H9 (cell line): ENCODE results near the gene ZBTB16. TPM values are rescaled to one million over a fixed set of nuclear protein-coding genes. Genes with fewer than 3 reads are reported as not detected.

Source experiments
- DNase-seq: peaks from one replicate; pipeline ENCODE4 v3.0.0-alpha.2; 2017
- H2AFZ ChIP-seq: one replicate; pipeline ENCODE4 v1.6.1; 2013; ENCODE audit warnings: mild to moderate bottlenecking, low read length, control low read depth, moderate library complexity
- H2AK5ac ChIP-seq: 2 replicates; pipeline ENCODE4 v1.6.1; 2013; ENCODE audit warnings: low read length, control low read depth, mixed read lengths; ENCODE audit not compliant: insufficient read length
- H2BK120ac ChIP-seq: one replicate; pipeline ENCODE4 v1.6.1; 2013; ENCODE audit warnings: low read depth, mild to moderate bottlenecking, low read length, control low read depth, inconsistent platforms; ENCODE audit not compliant: poor library complexity, severe bottlenecking
- H2BK12ac ChIP-seq: 2 replicates; pipeline ENCODE4 v1.6.1; 2013; ENCODE audit warnings: low read length, control low read depth, mixed read lengths, low read depth; ENCODE audit not compliant: insufficient read length
- H2BK15ac ChIP-seq: 2 replicates; pipeline ENCODE4 v1.6.1; 2013; ENCODE audit warnings: low read depth, low read length, control low read depth
- H2BK20ac ChIP-seq: one replicate; pipeline ENCODE4 v1.6.1; 2013; ENCODE audit warnings: low read depth, mild to moderate bottlenecking, low read length, control low read depth, inconsistent platforms; ENCODE audit not compliant: poor library complexity, severe bottlenecking
- H2BK5ac ChIP-seq: 2 replicates; pipeline ENCODE4 v1.6.1; 2013; ENCODE audit warnings: low read length, control low read depth, mixed read lengths; ENCODE audit not compliant: insufficient read length
- H3K14ac ChIP-seq: 2 replicates; pipeline ENCODE4 v1.6.1; 2013; ENCODE audit warnings: low read length, control low read depth; ENCODE audit not compliant: insufficient read depth
- H3K18ac ChIP-seq: 2 replicates; pipeline ENCODE4 v1.6.1; 2013; ENCODE audit warnings: low read depth, mild to moderate bottlenecking, mixed read lengths, low read length, control low read depth; ENCODE audit not compliant: insufficient read length
- H3K23ac ChIP-seq: 2 replicates; pipeline ENCODE4 v1.6.1; 2013; ENCODE audit warnings: low read length, control low read depth, mixed read lengths, low read depth; ENCODE audit not compliant: insufficient read length
- H3K23me2 ChIP-seq: 2 replicates; pipeline ENCODE4 v1.6.1; 2013; ENCODE audit warnings: low read depth, mild to moderate bottlenecking, mixed read lengths, low read length, control low read depth; ENCODE audit not compliant: insufficient read length, poor library complexity, severe bottlenecking
- H3K27ac ChIP-seq: 2 replicates; pipeline ENCODE4 v1.5.1; 2013; ENCODE audit warnings: low read length, control low read depth, mixed read lengths, low read depth; ENCODE audit not compliant: insufficient read length
- H3K27me3 ChIP-seq: 2 replicates; pipeline ENCODE4 v1.6.1; 2013; ENCODE audit warnings: low read length, control low read depth, inconsistent platforms; ENCODE audit not compliant: insufficient read depth
- H3K4ac ChIP-seq: 2 replicates; pipeline ENCODE4 v1.6.1; 2013; ENCODE audit warnings: low read depth, mild to moderate bottlenecking, control low read depth, inconsistent platforms, low read length, moderate library complexity
- H3K4me1 ChIP-seq: 2 replicates; pipeline ENCODE4 v1.6.1; 2013; ENCODE audit warnings: low read length, control low read depth, inconsistent platforms; ENCODE audit not compliant: insufficient read depth
- H3K4me2 ChIP-seq: 2 replicates; pipeline ENCODE4 v1.6.1; 2013; ENCODE audit warnings: low read length, control low read depth, mixed read lengths; ENCODE audit not compliant: insufficient read length, insufficient read depth
- H3K56ac ChIP-seq: 2 replicates; pipeline ENCODE4 v1.6.1; 2013; ENCODE audit warnings: low read depth, mild to moderate bottlenecking, mixed read lengths, low read length, control low read depth; ENCODE audit not compliant: insufficient read length
- H3K79me1 ChIP-seq: 2 replicates; pipeline ENCODE4 v1.6.1; 2013; ENCODE audit warnings: low read depth, mild to moderate bottlenecking, moderate library complexity, low read length, control low read depth, inconsistent platforms; ENCODE audit not compliant: insufficient read depth, poor library complexity, severe bottlenecking
- H3K79me2 ChIP-seq: 2 replicates; pipeline ENCODE4 v1.6.1; 2013; ENCODE audit warnings: low read length, control low read depth, inconsistent platforms; ENCODE audit not compliant: insufficient read depth
- H3K9ac ChIP-seq: 2 replicates; pipeline ENCODE4 v1.6.1; 2013; ENCODE audit warnings: low read length, control low read depth, mixed read lengths; ENCODE audit not compliant: insufficient read length; ENCODE audit errors: extremely low read depth
- H3K9me3 ChIP-seq: one replicate; pipeline ENCODE4 v1.6.1; 2013; ENCODE audit warnings: low read depth, low read length, inconsistent platforms; ENCODE audit not compliant: control insufficient read depth
- H3T11ph ChIP-seq: one replicate; pipeline ENCODE4 v1.6.1; 2013; ENCODE audit warnings: mild to moderate bottlenecking, low read length, control low read depth, inconsistent platforms
- H4K20me1 ChIP-seq: one replicate; pipeline ENCODE4 v1.6.1; 2013; ENCODE audit not compliant: control insufficient read depth, insufficient read length, insufficient read depth
- H4K5ac ChIP-seq: 2 replicates; pipeline ENCODE4 v1.6.1; 2013; ENCODE audit warnings: low read depth, mild to moderate bottlenecking, mixed read lengths, low read length, control low read depth; ENCODE audit not compliant: insufficient read length
- H4K8ac ChIP-seq: replicated peaks from 2 replicates; pipeline ENCODE4 v1.6.1; 2013; ENCODE audit warnings: low read length, control low read depth, mixed read lengths, low read depth; ENCODE audit not compliant: insufficient read length
- H4K91ac ChIP-seq: 2 replicates; pipeline ENCODE4 v1.6.1; 2013; ENCODE audit warnings: low read depth, mild to moderate bottlenecking, moderate library complexity, mixed read lengths, low read length, control low read depth; ENCODE audit not compliant: insufficient read length
- H3K27ac Mint-ChIP-seq, 3 experiments: 2 replicates in 2 of 3; 3 replicates in 1 of 3; pipeline ENCODE4 v1.8.0; 2020 to 2021; ENCODE audit warnings: mixed read lengths in 3 of 3, mild to moderate bottlenecking in 1 of 3, moderate library complexity in 1 of 3
- H3K27me3 Mint-ChIP-seq: 2 replicates; pipeline ENCODE4 v1.8.0; 2021; ENCODE audit warnings: low read depth, mild to moderate bottlenecking, moderate library complexity, mixed read lengths
- H3K36me3 Mint-ChIP-seq, 3 experiments: 2 replicates in 2 of 3; 3 replicates in 1 of 3; pipeline ENCODE4 v1.8.0; 2020 to 2021; ENCODE audit warnings: low read depth in 3 of 3, mixed read lengths in 3 of 3; ENCODE audit not compliant: insufficient read depth in 1 of 3
- H3K4me1 Mint-ChIP-seq, 2 experiments: 2 replicates each; pipeline ENCODE4 v1.8.0; 2020; ENCODE audit warnings: mixed read lengths in 2 of 2
- H3K4me3 Mint-ChIP-seq, 2 experiments: 2 replicates in 1 of 2; 3 replicates in 1 of 2; pipeline ENCODE4 v1.8.0; 2020 to 2021; ENCODE audit warnings: mild to moderate bottlenecking in 2 of 2, mixed read lengths in 2 of 2, moderate library complexity in 1 of 2
- H3K9me3 Mint-ChIP-seq, 2 experiments: 2 replicates in 1 of 2; 3 replicates in 1 of 2; pipeline ENCODE4 v1.8.0; 2020; ENCODE audit warnings: mild to moderate bottlenecking in 2 of 2, mixed read lengths in 2 of 2, moderate library complexity in 1 of 2
- WGBS: extraction: QIAGEN DNeasy Blood & Tissue Kit; methylation state at CpG from one replicate; pipeline ENCODE4 v1.1.7; 2013; ENCODE audit warnings: missing lambda C conversion rate, low lambda C conversion rate, mixed read lengths; ENCODE audit not compliant: insufficient read length; ENCODE audit errors: extremely low coverage; 5-methylcytosine and 5-hydroxymethylcytosine counted together
- total RNA-seq: library from RNA; stranded (reverse); gene quantifications from 2 replicates; pipeline ENCODE4 v1.2.1, GENCODE V29; 2021
- TF ChIP-seq, protein P1 (sequence below): fragments of 200-600 bp; sonication (generic); conservative IDR thresholded peaks from 3 replicates; pipeline ENCODE4 v1.8.0; 2021; ENCODE audit warnings: antibody characterized with exemption, mild to moderate bottlenecking

ZBTB16 gene
- total RNA-seq, 1 experiment from 2014 or later: not detected

DNA sequence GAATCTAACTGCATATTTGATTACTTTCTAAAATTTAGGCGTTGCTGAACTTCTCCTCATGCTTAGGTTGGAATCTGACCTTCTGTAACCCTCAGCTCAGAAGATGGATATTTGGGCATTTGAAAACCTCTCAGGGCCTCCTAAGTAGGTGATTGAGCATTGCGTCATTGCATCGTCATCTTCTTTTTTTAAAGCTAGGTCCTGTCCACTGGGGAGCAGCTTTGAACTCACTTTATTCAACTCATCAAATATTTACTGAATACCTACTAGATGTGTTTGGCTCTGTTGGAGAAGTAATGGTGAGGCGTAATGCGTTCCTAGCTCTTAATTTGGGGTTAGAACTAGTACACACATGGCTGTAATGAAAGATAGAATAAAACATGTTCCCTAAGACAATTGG is 56.8 kb downstream of the ZBTB16 start:
- H4K8ac ChIP-seq: no peak overlapping the region
- DNase-seq: no peak
- WGBS: no CpG with 5 or more reads among the region's 5 CpGs

More for the DNA sequence above, 56.8 kb downstream of the ZBTB16 start:
- Histone ChIP-seq H3K14ac (no peak overlapping the region), H3K9me3 (no peaks in the 10 kb centered on the region), H2AK5ac (no peak overlapping the region), H2AFZ (no peak overlapping the region), H3K27ac (no peak overlapping the region), H4K91ac (no peak overlapping the region), H3K27me3 (no peaks in the 10 kb centered on the region), H3K4me1 (no peaks in the 10 kb centered on the region), H2BK120ac (no peak overlapping the region), H4K5ac (no peak overlapping the region), H3K23ac (no peak overlapping the region), H3K79me2 (no peaks in the 10 kb centered on the region), H2BK20ac (no peak overlapping the region), H3K23me2 (no peaks in the 10 kb centered on the region), H3K4ac (no peak overlapping the region), H3K56ac (no peak overlapping the region), H3K79me1 (no peaks in the 10 kb centered on the region), H2BK5ac (no peak overlapping the region), H2BK15ac (no peak overlapping the region), H3K18ac (no peak overlapping the region), H3K9ac (no peak overlapping the region), H4K20me1 (no peaks in the 10 kb centered on the region), H2BK12ac (no peak overlapping the region), H3T11ph (no peak overlapping the region), H3K4me2 (no peak overlapping the region)
- H3K9me3 Mint-ChIP-seq: no peaks in the 10 kb centered on the region; a peak in 1 of 5 replicates
- H3K27me3 Mint-ChIP-seq: peaks cover 33% of the 10 kb centered on the region
- H3K27ac Mint-ChIP-seq: no peak overlapping the region
- TF ChIP-seq, protein P1, sequence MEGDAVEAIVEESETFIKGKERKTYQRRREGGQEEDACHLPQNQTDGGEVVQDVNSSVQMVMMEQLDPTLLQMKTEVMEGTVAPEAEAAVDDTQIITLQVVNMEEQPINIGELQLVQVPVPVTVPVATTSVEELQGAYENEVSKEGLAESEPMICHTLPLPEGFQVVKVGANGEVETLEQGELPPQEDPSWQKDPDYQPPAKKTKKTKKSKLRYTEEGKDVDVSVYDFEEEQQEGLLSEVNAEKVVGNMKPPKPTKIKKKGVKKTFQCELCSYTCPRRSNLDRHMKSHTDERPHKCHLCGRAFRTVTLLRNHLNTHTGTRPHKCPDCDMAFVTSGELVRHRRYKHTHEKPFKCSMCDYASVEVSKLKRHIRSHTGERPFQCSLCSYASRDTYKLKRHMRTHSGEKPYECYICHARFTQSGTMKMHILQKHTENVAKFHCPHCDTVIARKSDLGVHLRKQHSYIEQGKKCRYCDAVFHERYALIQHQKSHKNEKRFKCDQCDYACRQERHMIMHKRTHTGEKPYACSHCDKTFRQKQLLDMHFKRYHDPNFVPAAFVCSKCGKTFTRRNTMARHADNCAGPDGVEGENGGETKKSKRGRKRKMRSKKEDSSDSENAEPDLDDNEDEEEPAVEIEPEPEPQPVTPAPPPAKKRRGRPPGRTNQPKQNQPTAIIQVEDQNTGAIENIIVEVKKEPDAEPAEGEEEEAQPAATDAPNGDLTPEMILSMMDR: no peak
- H3K36me3 Mint-ChIP-seq: no peaks in the 10 kb centered on the region
- H3K4me1 Mint-ChIP-seq: peaks cover 5 to 9% of the 10 kb centered on the region in 2 experiments; a peak in 3 of 4 replicates
- no peak overlapping the region for H3K4me3 Mint-ChIP-seq
